ENCODE data around the gene UBE2N.
"Not testable (repeated sequence)": the region's sequence is repeated elsewhere in the genome, so short reads cannot be mapped to it uniquely, and the experiment has no call there.

UBE2N gene

DNA sequence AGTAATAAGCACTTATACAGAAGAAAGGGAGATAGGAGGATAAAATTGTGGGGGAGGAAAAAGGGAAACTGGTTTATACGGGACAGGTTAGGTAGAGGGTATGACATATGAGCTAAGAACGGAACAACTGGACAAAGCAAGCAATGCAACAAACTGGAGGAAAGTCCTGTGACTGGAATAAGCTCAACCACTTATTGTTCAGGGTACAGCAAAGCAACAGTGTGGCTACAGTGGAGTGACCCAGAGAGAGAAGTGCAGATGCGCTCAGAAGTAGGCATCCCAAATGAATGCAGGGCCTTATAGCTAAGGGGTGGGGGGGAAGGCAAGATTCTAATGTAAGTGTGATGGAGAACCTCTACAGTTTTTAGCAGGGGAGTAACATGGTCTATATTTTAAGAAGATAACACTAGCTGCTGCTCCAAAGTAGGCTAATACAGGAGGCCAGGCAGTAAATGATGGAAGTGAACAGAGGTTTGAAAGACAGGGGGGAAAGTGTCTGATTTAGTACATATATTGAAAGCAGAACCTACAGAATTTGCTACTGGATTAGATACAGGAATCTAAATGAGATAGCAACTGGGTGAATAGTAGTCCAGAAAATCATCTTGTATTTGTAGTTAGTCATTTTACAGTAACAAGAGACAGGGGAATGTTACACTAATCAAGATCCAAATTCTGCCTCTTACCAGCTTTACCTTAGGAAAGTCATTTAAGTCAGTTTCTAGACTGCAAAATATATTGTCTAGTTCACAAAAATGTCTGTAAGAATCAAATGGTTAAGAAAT is 3.3 kb downstream of the UBE2N start:
- TF ChIP-seq, protein P1, sequence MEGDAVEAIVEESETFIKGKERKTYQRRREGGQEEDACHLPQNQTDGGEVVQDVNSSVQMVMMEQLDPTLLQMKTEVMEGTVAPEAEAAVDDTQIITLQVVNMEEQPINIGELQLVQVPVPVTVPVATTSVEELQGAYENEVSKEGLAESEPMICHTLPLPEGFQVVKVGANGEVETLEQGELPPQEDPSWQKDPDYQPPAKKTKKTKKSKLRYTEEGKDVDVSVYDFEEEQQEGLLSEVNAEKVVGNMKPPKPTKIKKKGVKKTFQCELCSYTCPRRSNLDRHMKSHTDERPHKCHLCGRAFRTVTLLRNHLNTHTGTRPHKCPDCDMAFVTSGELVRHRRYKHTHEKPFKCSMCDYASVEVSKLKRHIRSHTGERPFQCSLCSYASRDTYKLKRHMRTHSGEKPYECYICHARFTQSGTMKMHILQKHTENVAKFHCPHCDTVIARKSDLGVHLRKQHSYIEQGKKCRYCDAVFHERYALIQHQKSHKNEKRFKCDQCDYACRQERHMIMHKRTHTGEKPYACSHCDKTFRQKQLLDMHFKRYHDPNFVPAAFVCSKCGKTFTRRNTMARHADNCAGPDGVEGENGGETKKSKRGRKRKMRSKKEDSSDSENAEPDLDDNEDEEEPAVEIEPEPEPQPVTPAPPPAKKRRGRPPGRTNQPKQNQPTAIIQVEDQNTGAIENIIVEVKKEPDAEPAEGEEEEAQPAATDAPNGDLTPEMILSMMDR (IDR thresholded peaks at IDR 0.05; ENCODE audit: low read depth, low read length): no peak
- H3K4me3 ChIP-seq (replicated peaks in 1 of 2; ENCODE audit: low read depth in 2 of 2, low read length in 2 of 2): no peak overlapping the region
- DNase-seq (ENCODE audit: low read depth in 2 of 2): no peak

DNA sequence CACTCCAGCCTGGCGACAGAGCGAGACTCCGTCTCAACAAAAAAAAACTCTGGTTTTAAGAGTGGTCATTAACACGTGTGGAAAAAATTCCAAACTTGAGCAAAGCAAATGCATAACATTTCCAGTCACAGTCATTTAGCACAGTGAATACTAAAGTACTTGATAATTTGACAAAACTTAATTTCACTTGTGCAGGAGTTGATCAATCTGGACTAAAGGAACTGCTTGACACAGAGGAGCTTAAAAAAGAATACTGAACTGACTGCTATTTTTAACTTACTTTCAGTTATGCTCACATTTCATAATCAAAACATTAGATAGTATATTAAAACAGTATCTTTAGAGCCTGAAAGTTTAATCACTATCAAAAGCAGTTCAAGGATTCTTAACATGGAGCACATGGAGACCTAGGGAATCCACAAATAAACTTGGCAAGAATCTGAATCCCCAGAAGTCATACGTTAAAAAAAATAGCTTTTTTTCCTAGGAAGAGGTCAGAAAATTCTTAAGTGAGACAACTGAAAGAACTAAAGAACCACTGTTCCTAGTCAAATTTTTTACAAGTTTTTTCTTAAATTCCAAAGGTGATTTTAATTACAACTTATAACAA is 7.4 kb downstream of the UBE2N start:
- TF ChIP-seq, protein P1 (IDR thresholded peaks at IDR 0.05; ENCODE audit: low read depth, low read length): no peak
- DNase-seq (ENCODE audit: low read depth in 2 of 2): peak in 1 of 2 donors; percentile 43
- H3K4me3 ChIP-seq (replicated peaks in 1 of 2; ENCODE audit: low read depth in 2 of 2, low read length in 2 of 2): no peak overlapping the region

DNA sequence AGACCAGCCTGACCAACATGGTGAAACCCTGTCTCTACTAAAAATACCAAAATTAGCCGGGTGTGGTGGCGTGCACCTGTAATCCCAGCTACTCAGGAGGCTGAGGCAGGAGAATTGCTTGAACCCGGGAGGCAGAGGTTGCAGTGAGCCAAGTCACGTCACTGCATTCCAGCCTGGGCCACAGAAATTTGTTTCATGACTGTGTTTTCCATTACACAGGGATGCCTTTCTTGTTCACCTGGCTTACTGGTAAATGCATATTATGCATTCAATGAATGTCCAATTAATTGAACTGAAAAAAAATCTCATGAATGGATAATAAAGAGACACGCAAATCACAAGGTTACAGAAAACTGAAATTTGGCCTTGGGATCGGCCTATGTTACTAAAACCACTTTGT is 9.7 kb downstream of the UBE2N start:
- H3K4me3 ChIP-seq (replicated peaks in 1 of 2; ENCODE audit: low read depth in 2 of 2, low read length in 2 of 2); DNase-seq (ENCODE audit: low read depth in 2 of 2): not testable (repeated sequence)

DNA sequence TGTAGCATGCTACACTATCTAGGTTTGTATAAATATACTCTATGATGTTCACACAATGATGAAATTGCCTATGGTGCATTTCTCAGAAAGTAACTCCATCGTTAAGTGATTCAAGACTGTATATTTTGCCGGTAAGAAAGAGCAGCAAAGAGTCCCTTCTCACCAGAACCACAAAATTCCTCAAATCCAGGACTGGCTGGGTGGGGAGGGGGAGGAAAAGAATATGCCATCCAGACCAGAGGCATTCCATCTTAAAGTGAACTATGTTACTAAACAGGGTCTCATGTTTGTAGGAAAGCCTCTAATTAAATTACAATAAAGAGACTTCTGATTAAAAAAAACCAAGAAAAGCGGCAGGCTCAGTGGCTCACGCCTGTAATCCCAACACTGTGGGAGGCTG is 11.5 kb downstream of the UBE2N start:
- DNase-seq (ENCODE audit: low read depth in 2 of 2): no peak
- no peak overlapping the region for H3K4me3 ChIP-seq (replicated peaks in 1 of 2; ENCODE audit: low read depth in 2 of 2, low read length in 2 of 2)
- TF ChIP-seq, protein P1 (IDR thresholded peaks at IDR 0.05; ENCODE audit: low read depth, low read length): no peak

DNA sequence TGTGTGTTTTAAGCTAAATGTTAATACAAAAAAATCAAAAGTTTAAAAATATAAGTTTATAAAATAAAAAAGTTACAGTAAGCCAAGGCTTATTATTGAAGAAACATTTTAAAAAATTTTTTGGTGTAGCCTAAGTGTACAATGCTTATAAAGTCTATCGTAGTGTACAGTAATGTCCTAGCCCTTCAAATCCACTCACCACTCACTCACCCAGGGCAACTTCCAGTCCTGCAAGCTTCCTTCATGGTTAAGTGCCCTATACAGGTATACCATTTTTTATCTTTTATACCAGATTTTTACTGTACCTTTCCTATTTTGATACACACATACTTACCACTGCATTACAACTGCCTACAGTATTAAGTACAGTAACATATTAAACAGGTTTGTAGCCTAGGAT is 11.9 kb downstream of the UBE2N start:
- TF ChIP-seq, protein P1 (IDR thresholded peaks at IDR 0.05; ENCODE audit: low read depth, low read length): no peak
- no peak overlapping the region for H3K4me3 ChIP-seq (replicated peaks in 1 of 2; ENCODE audit: low read depth in 2 of 2, low read length in 2 of 2)
- DNase-seq (ENCODE audit: low read depth in 2 of 2): no peak

DNA sequence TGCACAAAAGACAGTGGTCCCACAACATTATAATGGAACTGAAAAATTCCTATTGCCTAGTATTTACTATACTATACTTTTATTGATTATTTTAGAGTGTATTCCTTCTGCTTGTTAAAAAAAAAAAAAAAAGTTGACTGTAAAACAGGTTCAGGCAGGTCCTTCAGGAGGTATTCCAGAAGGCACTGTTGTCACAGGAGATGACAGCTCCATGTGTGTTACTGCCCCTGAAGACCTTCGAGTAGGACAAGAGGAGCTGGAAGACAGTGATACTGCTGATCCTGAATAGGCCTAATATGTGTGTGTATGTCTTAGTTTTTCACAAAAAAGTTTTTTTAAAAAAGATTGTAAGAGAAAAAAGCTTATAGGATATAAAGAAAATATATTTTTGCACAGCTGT is 12.3 kb downstream of the UBE2N start:
- no peak for DNase-seq (ENCODE audit: low read depth in 2 of 2)
- TF ChIP-seq, protein P1 (IDR thresholded peaks at IDR 0.05; ENCODE audit: low read depth, low read length): no peak
- no peak overlapping the region for H3K4me3 ChIP-seq (replicated peaks in 1 of 2; ENCODE audit: low read depth in 2 of 2, low read length in 2 of 2)

DNA sequence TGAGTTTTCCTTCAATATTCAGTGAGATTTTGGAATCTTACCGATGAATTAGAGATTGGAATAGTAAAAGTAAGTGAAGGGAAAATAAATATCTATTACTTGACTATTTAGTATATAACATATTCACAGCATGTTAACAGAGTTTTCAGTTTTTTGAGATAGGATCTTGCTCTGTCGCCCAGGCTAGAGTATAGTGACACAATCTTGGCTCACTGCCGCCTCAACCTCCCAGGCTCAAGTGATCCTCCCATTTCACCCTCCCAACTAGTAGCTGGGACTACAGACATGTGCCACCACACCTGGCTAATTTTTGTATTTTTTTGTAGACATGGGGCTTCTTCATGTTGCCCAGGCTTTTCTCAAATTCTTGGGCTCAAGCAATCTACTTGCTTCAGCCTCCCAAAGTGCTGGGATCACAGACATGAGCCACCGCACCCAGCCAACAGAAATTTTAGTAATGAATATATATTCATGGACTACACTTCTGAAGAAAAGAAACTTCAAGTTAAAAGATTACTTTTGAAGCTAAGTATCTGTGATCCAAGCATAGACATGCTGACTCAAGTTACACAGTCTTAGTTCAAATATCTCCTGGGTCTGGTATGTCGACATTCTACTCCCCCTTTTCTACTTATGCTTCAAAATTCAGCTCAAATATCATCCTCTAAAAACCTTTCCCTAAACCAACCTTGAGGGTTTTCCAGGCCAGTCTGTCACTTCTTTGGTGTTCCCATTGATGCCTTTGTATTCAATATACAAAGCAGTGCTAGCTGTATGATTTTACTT is 13.8 kb downstream of the UBE2N start:
- peak; percentile 48 to 55 for DNase-seq (ENCODE audit: low read depth in 2 of 2)
- TF ChIP-seq, protein P1 (IDR thresholded peaks at IDR 0.05; ENCODE audit: low read depth, low read length): no peak
- H3K4me3 ChIP-seq (replicated peaks in 1 of 2; ENCODE audit: low read depth in 2 of 2, low read length in 2 of 2): no peak overlapping the region
